WTC11 (cell line): ENCODE results near the gene HMGCS2. TPM values are rescaled to one million over a fixed set of nuclear protein-coding genes. Genes with fewer than 3 reads are reported as not detected.

Experiments used
- ATAC-seq: fragments of 200-7000 bp; cut with Tn5 transposase; 2 replicates; pipeline ENCODE4 v1.10.0; 2021; ENCODE audit warnings: mild to moderate bottlenecking, moderate library complexity
- CTCF ChIA-PET: fragments of 300-600 bp; sonication (Branson Sonifier 250); formaldehyde crosslinking; loops from one replicate; lab custom pipeline; 2021; ENCODE audit warnings: antibody characterized with exemption; lab: Charles Lee
- POLR2A ChIA-PET: fragments of 350-600 bp; sonication (Branson Sonifier 250); formaldehyde crosslinking; loops from one replicate; lab custom pipeline; 2021; ENCODE audit warnings: antibody characterized with exemption; lab: Charles Lee
- DNase-seq: peaks from one replicate; pipeline ENCODE4 v3.0.0; 2021; ENCODE audit warnings: low spot score
- H3K27ac Mint-ChIP-seq: 2 replicates; pipeline ENCODE4 v1.8.0; 2021; ENCODE audit warnings: mixed read lengths
- H3K27me3 Mint-ChIP-seq: 2 replicates; pipeline ENCODE4 v1.8.0; 2021; ENCODE audit warnings: low read depth, mild to moderate bottlenecking, moderate library complexity, mixed read lengths
- H3K36me3 Mint-ChIP-seq: 2 replicates; pipeline ENCODE4 v1.8.0; 2021; ENCODE audit warnings: mixed read lengths
- H3K4me1 Mint-ChIP-seq: 2 replicates; pipeline ENCODE4 v1.8.0; 2022; ENCODE audit warnings: mixed read lengths
- H3K4me3 Mint-ChIP-seq: 2 replicates; pipeline ENCODE4 v1.8.0; 2021; ENCODE audit warnings: mild to moderate bottlenecking, moderate library complexity, mixed read lengths
- H3K9me3 Mint-ChIP-seq: 2 replicates; pipeline ENCODE4 v1.8.0; 2021; ENCODE audit warnings: mixed read lengths
- ELF4 ChIP-seq: sonication (generic); formaldehyde crosslinking; IDR thresholded peaks from 2 replicates; pipeline ENCODE4 v1.8.1; 2022; ENCODE audit warnings: low read depth, mild to moderate bottlenecking, moderate library complexity, missing genetic modification reagents
- FOXK1 ChIP-seq: sonication (generic); formaldehyde crosslinking; IDR thresholded peaks from 2 replicates; pipeline ENCODE4 v1.8.0; 2022; ENCODE audit warnings: mild to moderate bottlenecking, moderate library complexity, missing genetic modification reagents
- GABPB1 ChIP-seq: sonication (generic); formaldehyde crosslinking; IDR thresholded peaks from 2 replicates; pipeline ENCODE4 v1.8.1; 2023; ENCODE audit warnings: mild to moderate bottlenecking, missing genetic modification reagents
- GTF2I ChIP-seq: fragments of 250-450 bp; sonication (Bioruptor Pico); conservative IDR thresholded peaks from 2 replicates; pipeline ENCODE4 v1.4.0; 2021; ENCODE audit warnings: mild to moderate bottlenecking
- OVOL2 ChIP-seq: fragments of 250-450 bp; sonication (Bioruptor Pico); IDR thresholded peaks from 2 replicates; pipeline ENCODE4 v1.9.0; 2021; ENCODE audit warnings: mild to moderate bottlenecking, borderline replicate concordance
- RELA ChIP-seq: sonication (generic); formaldehyde crosslinking; IDR thresholded peaks from 2 replicates; pipeline ENCODE4 v1.8.1; 2022; ENCODE audit warnings: missing genetic modification reagents, mild to moderate bottlenecking, borderline replicate concordance
- RORB ChIP-seq: fragments of 250-450 bp; sonication (Bioruptor Pico); IDR thresholded peaks from 2 replicates; pipeline ENCODE4 v1.9.0; 2021; ENCODE audit warnings: mild to moderate bottlenecking
- TP53 ChIP-seq: sonication (generic); formaldehyde crosslinking; IDR thresholded peaks from 2 replicates; pipeline ENCODE4 v1.8.1; 2023; ENCODE audit warnings: mild to moderate bottlenecking, missing genetic modification reagents
- ZNF219 ChIP-seq: sonication (generic); formaldehyde crosslinking; IDR thresholded peaks from 2 replicates; pipeline ENCODE4 v1.8.0; 2023; ENCODE audit warnings: missing genetic modification reagents, mild to moderate bottlenecking, borderline replicate concordance
- ZNF317 ChIP-seq: sonication (generic); formaldehyde crosslinking; IDR thresholded peaks from 2 replicates; pipeline ENCODE4 v1.8.1; 2023; ENCODE audit warnings: low read depth, mild to moderate bottlenecking, moderate library complexity, missing genetic modification reagents, borderline replicate concordance
- ZNF396 ChIP-seq: fragments of 250-450 bp; sonication (Bioruptor Pico); IDR thresholded peaks from 2 replicates; pipeline ENCODE4 v1.8.0; 2021; ENCODE audit warnings: mild to moderate bottlenecking, moderate library complexity, borderline replicate concordance
- ZNF416 ChIP-seq: fragments of 250-450 bp; sonication (Bioruptor Pico); IDR thresholded peaks from 2 replicates; pipeline ENCODE4 v1.9.0; 2021; ENCODE audit warnings: mild to moderate bottlenecking, inconsistent platforms
- ZNF423 ChIP-seq: fragments of 250-450 bp; sonication (Bioruptor Pico); IDR thresholded peaks from 2 replicates; pipeline ENCODE4 v2.1.2; 2022; ENCODE audit warnings: mild to moderate bottlenecking, moderate library complexity
- total RNA-seq: library from RNA; stranded (reverse); gene quantifications from 3 replicates; pipeline ENCODE4 v1.2.3, GENCODE V29; 2021
- TF ChIP-seq, protein P1 (sequence below): sonication (generic); formaldehyde crosslinking; IDR thresholded peaks from 2 replicates; pipeline ENCODE4 v1.8.0; 2023; ENCODE audit warnings: missing genetic modification reagents, mild to moderate bottlenecking, borderline replicate concordance
- TF ChIP-seq, protein P2 (sequence below): sonication (generic); formaldehyde crosslinking; IDR thresholded peaks from 2 replicates; pipeline ENCODE4 v1.8.1; 2022; ENCODE audit warnings: low read depth, mild to moderate bottlenecking, moderate library complexity, missing genetic modification reagents, borderline replicate concordance
- TF ChIP-seq, protein P3 (sequence below): sonication (generic); formaldehyde crosslinking; IDR thresholded peaks from 2 replicates; pipeline ENCODE4 v1.8.0; 2022; ENCODE audit warnings: mild to moderate bottlenecking, missing genetic modification reagents
- TF ChIP-seq, protein P4 (sequence below): sonication (generic); formaldehyde crosslinking; IDR thresholded peaks from 2 replicates; pipeline ENCODE4 v1.8.1; 2023; ENCODE audit warnings: mild to moderate bottlenecking, missing genetic modification reagents, moderate library complexity
- TF ChIP-seq, protein P5 (sequence below): fragments of 250-450 bp; sonication (Bioruptor Pico); IDR thresholded peaks from 2 replicates; pipeline ENCODE4 v2.1.2; 2022; ENCODE audit warnings: mild to moderate bottlenecking, moderate library complexity
- TF ChIP-seq, protein P6 (sequence below): sonication (generic); formaldehyde crosslinking; IDR thresholded peaks from 2 replicates; pipeline ENCODE4 v1.8.1; 2022; ENCODE audit warnings: low read depth, missing genetic modification reagents, borderline replicate concordance
- TF ChIP-seq, protein P7 (sequence below): sonication (generic); formaldehyde crosslinking; IDR thresholded peaks from 2 replicates; pipeline ENCODE4 v1.8.1; 2022; ENCODE audit warnings: missing genetic modification reagents, borderline replicate concordance
- TF ChIP-seq, protein P8 (sequence below): sonication (generic); formaldehyde crosslinking; IDR thresholded peaks from 2 replicates; pipeline ENCODE4 v1.8.1; 2023; ENCODE audit warnings: mild to moderate bottlenecking, missing genetic modification reagents

Gene HMGCS2
- total RNA-seq, 1 experiment from 2014 or later: 0.24 TPM

DNA sequence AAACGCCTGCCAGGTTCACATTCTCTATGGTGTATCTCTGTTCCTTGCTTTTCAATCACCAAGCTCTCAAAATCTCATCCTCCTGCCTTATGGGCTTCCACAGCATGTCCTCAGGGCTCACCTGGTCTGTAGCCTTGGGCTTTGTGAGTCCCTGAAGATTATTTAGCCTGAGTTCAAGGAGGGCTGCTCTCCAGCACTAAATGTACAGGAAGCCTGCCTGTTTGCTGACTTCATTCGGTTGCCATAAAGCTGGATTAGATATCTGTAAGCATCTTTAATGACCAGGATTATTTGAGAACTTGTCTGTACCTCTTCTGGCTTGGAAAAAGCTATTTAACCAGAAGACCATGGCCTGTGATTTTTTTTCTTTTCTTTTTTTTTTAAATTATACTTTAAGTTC, 49.5 kb upstream of the HMGCS2 start:
- no peak for ATAC-seq
- H3K4me1 Mint-ChIP-seq: no peaks in the 10 kb centered on the region
- ChIA-PET CTCF (interaction anchor here (1.6 to 1.7 kb wide), 2 partner anchors 9 kb away, joined by 5 to 6 read pairs; no protein-coding TSS in a partner anchor), POLR2A (no interaction called here)
- H3K27me3 Mint-ChIP-seq: peaks cover 3% of the 10 kb centered on the region; the same call in 1 of the 2 replicates
- no peak overlapping the region for H3K4me3 Mint-ChIP-seq
- no peak overlapping the region for H3K27ac Mint-ChIP-seq
- no peaks in the 10 kb centered on the region for H3K36me3 Mint-ChIP-seq
- no peaks in the 10 kb centered on the region for H3K9me3 Mint-ChIP-seq
- no peak for TF ChIP-seq FOXK1
- no peak for TF ChIP-seq ZNF396 (CRISPR knock-in tag)
- TF ChIP-seq, protein P1, sequence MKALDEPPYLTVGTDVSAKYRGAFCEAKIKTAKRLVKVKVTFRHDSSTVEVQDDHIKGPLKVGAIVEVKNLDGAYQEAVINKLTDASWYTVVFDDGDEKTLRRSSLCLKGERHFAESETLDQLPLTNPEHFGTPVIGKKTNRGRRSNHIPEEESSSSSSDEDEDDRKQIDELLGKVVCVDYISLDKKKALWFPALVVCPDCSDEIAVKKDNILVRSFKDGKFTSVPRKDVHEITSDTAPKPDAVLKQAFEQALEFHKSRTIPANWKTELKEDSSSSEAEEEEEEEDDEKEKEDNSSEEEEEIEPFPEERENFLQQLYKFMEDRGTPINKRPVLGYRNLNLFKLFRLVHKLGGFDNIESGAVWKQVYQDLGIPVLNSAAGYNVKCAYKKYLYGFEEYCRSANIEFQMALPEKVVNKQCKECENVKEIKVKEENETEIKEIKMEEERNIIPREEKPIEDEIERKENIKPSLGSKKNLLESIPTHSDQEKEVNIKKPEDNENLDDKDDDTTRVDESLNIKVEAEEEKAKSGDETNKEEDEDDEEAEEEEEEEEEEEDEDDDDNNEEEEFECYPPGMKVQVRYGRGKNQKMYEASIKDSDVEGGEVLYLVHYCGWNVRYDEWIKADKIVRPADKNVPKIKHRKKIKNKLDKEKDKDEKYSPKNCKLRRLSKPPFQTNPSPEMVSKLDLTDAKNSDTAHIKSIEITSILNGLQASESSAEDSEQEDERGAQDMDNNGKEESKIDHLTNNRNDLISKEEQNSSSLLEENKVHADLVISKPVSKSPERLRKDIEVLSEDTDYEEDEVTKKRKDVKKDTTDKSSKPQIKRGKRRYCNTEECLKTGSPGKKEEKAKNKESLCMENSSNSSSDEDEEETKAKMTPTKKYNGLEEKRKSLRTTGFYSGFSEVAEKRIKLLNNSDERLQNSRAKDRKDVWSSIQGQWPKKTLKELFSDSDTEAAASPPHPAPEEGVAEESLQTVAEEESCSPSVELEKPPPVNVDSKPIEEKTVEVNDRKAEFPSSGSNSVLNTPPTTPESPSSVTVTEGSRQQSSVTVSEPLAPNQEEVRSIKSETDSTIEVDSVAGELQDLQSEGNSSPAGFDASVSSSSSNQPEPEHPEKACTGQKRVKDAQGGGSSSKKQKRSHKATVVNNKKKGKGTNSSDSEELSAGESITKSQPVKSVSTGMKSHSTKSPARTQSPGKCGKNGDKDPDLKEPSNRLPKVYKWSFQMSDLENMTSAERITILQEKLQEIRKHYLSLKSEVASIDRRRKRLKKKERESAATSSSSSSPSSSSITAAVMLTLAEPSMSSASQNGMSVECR (CRISPR knock-in tag): no peak
- TF ChIP-seq, protein P2, sequence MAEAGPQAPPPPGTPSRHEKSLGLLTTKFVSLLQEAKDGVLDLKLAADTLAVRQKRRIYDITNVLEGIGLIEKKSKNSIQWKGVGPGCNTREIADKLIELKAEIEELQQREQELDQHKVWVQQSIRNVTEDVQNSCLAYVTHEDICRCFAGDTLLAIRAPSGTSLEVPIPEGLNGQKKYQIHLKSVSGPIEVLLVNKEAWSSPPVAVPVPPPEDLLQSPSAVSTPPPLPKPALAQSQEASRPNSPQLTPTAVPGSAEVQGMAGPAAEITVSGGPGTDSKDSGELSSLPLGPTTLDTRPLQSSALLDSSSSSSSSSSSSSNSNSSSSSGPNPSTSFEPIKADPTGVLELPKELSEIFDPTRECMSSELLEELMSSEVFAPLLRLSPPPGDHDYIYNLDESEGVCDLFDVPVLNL (CRISPR knock-in tag): no peak
- no peak for TF ChIP-seq RELA (CRISPR knock-in tag)
- TF ChIP-seq, protein P3, sequence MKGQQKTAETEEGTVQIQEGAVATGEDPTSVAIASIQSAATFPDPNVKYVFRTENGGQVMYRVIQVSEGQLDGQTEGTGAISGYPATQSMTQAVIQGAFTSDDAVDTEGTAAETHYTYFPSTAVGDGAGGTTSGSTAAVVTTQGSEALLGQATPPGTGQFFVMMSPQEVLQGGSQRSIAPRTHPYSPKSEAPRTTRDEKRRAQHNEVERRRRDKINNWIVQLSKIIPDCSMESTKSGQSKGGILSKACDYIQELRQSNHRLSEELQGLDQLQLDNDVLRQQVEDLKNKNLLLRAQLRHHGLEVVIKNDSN (CRISPR knock-in tag): no peak
- TF ChIP-seq GABPB1: no peak
- TF ChIP-seq OVOL2 (CRISPR knock-in tag): no peak
- no peak for DNase-seq

DNA sequence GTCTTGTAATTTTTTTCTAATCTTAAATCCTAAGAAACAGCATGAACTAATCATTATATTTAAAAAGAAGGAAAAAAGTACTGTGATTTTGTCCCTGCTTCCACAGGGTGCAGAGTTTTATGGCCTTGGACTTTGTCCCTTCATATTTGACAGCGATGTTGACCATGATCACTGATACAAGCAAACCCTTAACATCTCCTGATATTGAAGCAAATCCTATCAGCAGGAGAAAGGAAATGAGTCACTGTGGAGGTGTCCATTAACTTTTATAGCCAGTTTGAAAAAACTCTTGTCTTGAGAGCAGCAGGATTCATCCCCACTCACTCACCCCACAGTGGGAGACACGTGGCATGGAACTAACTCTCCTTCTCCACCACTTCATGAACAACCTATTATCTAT, 47.7 kb upstream of the HMGCS2 start:
- POLR2A ChIA-PET: no interaction called here
- TF ChIP-seq, protein P4, sequence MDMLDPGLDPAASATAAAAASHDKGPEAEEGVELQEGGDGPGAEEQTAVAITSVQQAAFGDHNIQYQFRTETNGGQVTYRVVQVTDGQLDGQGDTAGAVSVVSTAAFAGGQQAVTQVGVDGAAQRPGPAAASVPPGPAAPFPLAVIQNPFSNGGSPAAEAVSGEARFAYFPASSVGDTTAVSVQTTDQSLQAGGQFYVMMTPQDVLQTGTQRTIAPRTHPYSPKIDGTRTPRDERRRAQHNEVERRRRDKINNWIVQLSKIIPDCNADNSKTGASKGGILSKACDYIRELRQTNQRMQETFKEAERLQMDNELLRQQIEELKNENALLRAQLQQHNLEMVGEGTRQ (CRISPR knock-in tag): no peak
- no peak for TF ChIP-seq GABPB1
- TF ChIP-seq ZNF317 (CRISPR knock-in tag): no peak
- TF ChIP-seq ZNF219 (CRISPR knock-in tag): no peak
- TF ChIP-seq RORB: no peak
- no peak for TF ChIP-seq ZNF416 (CRISPR knock-in tag)
- TF ChIP-seq, protein P5, sequence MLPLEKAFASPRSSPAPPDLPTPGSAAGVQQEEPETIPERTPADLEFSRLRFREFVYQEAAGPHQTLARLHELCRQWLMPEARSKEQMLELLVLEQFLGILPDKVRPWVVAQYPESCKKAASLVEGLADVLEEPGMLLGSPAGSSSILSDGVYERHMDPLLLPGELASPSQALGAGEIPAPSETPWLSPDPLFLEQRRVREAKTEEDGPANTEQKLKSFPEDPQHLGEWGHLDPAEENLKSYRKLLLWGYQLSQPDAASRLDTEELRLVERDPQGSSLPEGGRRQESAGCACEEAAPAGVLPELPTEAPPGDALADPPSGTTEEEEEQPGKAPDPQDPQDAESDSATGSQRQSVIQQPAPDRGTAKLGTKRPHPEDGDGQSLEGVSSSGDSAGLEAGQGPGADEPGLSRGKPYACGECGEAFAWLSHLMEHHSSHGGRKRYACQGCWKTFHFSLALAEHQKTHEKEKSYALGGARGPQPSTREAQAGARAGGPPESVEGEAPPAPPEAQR (CRISPR knock-in tag): no peak
- no peak for TF ChIP-seq TP53 (CRISPR knock-in tag)
- TF ChIP-seq, protein P6, sequence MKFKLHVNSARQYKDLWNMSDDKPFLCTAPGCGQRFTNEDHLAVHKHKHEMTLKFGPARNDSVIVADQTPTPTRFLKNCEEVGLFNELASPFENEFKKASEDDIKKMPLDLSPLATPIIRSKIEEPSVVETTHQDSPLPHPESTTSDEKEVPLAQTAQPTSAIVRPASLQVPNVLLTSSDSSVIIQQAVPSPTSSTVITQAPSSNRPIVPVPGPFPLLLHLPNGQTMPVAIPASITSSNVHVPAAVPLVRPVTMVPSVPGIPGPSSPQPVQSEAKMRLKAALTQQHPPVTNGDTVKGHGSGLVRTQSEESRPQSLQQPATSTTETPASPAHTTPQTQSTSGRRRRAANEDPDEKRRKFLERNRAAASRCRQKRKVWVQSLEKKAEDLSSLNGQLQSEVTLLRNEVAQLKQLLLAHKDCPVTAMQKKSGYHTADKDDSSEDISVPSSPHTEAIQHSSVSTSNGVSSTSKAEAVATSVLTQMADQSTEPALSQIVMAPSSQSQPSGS: no peak
- TF ChIP-seq, protein P7, sequence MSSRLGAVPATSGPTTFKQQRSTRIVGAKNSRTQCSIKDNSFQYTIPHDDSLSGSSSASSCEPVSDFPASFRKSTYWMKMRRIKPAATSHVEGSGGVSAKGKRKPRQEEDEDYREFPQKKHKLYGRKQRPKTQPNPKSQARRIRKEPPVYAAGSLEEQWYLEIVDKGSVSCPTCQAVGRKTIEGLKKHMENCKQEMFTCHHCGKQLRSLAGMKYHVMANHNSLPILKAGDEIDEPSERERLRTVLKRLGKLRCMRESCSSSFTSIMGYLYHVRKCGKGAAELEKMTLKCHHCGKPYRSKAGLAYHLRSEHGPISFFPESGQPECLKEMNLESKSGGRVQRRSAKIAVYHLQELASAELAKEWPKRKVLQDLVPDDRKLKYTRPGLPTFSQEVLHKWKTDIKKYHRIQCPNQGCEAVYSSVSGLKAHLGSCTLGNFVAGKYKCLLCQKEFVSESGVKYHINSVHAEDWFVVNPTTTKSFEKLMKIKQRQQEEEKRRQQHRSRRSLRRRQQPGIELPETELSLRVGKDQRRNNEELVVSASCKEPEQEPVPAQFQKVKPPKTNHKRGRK (CRISPR knock-in tag): no peak
- no peak for TF ChIP-seq ZNF423
- TF ChIP-seq ELF4: no peak
- TF ChIP-seq, protein P8, sequence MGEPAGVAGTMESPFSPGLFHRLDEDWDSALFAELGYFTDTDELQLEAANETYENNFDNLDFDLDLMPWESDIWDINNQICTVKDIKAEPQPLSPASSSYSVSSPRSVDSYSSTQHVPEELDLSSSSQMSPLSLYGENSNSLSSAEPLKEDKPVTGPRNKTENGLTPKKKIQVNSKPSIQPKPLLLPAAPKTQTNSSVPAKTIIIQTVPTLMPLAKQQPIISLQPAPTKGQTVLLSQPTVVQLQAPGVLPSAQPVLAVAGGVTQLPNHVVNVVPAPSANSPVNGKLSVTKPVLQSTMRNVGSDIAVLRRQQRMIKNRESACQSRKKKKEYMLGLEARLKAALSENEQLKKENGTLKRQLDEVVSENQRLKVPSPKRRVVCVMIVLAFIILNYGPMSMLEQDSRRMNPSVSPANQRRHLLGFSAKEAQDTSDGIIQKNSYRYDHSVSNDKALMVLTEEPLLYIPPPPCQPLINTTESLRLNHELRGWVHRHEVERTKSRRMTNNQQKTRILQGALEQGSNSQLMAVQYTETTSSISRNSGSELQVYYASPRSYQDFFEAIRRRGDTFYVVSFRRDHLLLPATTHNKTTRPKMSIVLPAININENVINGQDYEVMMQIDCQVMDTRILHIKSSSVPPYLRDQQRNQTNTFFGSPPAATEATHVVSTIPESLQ (CRISPR knock-in tag): no peak
- no peak for TF ChIP-seq GTF2I (CRISPR knock-in tag)

More for the DNA sequence above, 47.7 kb upstream of the HMGCS2 start:
- H3K36me3 Mint-ChIP-seq: no peaks in the 10 kb centered on the region
- no peaks in the 10 kb centered on the region for H3K9me3 Mint-ChIP-seq
- ATAC-seq (no peak), DNase-seq (no peak)
- no peaks in the 10 kb centered on the region; the same call in 1 of the 2 replicates for H3K27me3 Mint-ChIP-seq
- CTCF ChIA-PET: interaction anchor here (1.1 to 1.4 kb wide), 3 partner anchors 10 to 169 kb away, joined by 3 to 9 read pairs (median 5); partner anchors contain the start of gene ZNF697
- H3K4me1 Mint-ChIP-seq: no peaks in the 10 kb centered on the region
- no peak overlapping the region for H3K27ac Mint-ChIP-seq
- no peak overlapping the region for H3K4me3 Mint-ChIP-seq
